OCI-LY1 (cell line): Measurements from ENCODE around the gene UROD.

Experiments used
- H2AFZ ChIP-seq: fragments of 200-600 bp; sonication (generic), shearing (Covaris generic); 2 replicates; pipeline ENCODE4 v1.6.0; 2014; ENCODE audit warnings: antibody characterized with exemption, mild to moderate bottlenecking, low read length
- H3F3A ChIP-seq: fragments of 200-600 bp; sonication (generic), shearing (Covaris generic); 2 replicates; pipeline ENCODE4 v1.6.0; 2014; ENCODE audit warnings: mild to moderate bottlenecking, antibody characterized with exemption, low read length, moderate library complexity; ENCODE audit not compliant: insufficient read depth
- H3K27ac ChIP-seq: fragments of 200-600 bp; sonication (generic); 2 replicates; pipeline ENCODE4 v1.5.1; 2014; ENCODE audit warnings: low read length, mixed run types, mild to moderate bottlenecking, low read depth; ENCODE audit not compliant: poor library complexity, severe bottlenecking
- H3K27me3 ChIP-seq: fragments of 200-600 bp; sonication (generic); 2 replicates; pipeline ENCODE4 v1.6.0; 2014; ENCODE audit warnings: antibody characterized with exemption, mild to moderate bottlenecking, low read length, moderate library complexity; ENCODE audit not compliant: insufficient read depth
- H3K36me3 ChIP-seq: fragments of 200-600 bp; sonication (generic); 2 replicates; pipeline ENCODE4 v1.6.1; 2014; ENCODE audit warnings: mild to moderate bottlenecking, antibody characterized with exemption, low read length, moderate library complexity, mixed read lengths; ENCODE audit not compliant: insufficient read depth
- H3K4me1 ChIP-seq: fragments of 200-600 bp; sonication (generic); 2 replicates; pipeline ENCODE4 v1.5.1; 2014; ENCODE audit warnings: mild to moderate bottlenecking, low read length, moderate library complexity; ENCODE audit not compliant: insufficient read depth, severe bottlenecking
- H3K4me2 ChIP-seq: fragments of 200-600 bp; sonication (generic), shearing (Covaris generic); 2 replicates; pipeline ENCODE4 v1.6.1; 2014; ENCODE audit warnings: low read length
- H3K4me3 ChIP-seq: fragments of 200-600 bp; sonication (generic); 2 replicates; pipeline ENCODE4 v1.5.1; 2014; ENCODE audit warnings: low read length, low read depth, mild to moderate bottlenecking, mixed read lengths; ENCODE audit not compliant: poor library complexity, severe bottlenecking
- H3K79me2 ChIP-seq: fragments of 200-600 bp; shearing (Covaris generic); 2 replicates; pipeline ENCODE4 v1.6.1; 2016; ENCODE audit warnings: mixed run types, low read length, mixed read lengths; ENCODE audit not compliant: insufficient read depth
- H3K9ac ChIP-seq: fragments of 200-600 bp; sonication (generic), shearing (Covaris generic); 2 replicates; pipeline ENCODE4 v1.6.1; 2014; ENCODE audit warnings: mild to moderate bottlenecking, low read length, mixed read lengths
- H3K9me2 ChIP-seq: fragments of 200-600 bp; sonication (generic), shearing (Covaris generic); 2 replicates; pipeline ENCODE4 v1.6.1; 2014; ENCODE audit warnings: low read depth, mild to moderate bottlenecking, low read length, mixed read lengths
- H3K9me3 ChIP-seq: fragments of 200-600 bp; shearing (Covaris generic); 2 replicates; pipeline ENCODE4 v1.6.1; 2014; ENCODE audit warnings: low read length, mixed read lengths
- H4K20me1 ChIP-seq: fragments of 200-600 bp; sonication (generic), shearing (Covaris generic); 2 replicates; pipeline ENCODE4 v1.6.0; 2016; ENCODE audit warnings: mild to moderate bottlenecking, low read length; ENCODE audit not compliant: insufficient read depth
- CTCF ChIP-seq: fragments of 200-600 bp; sonication (generic), shearing (Covaris generic); IDR thresholded peaks from 2 replicates; pipeline ENCODE4 v1.5.1; 2017; ENCODE audit warnings: mild to moderate bottlenecking, antibody characterized with exemption, low read length, moderate library complexity, mixed read lengths
- EZH2 ChIP-seq: fragments of 200-600 bp; sonication (generic), shearing (Covaris generic); IDR thresholded peaks from 2 replicates; pipeline ENCODE4 v1.8.0; 2017; ENCODE audit warnings: borderline replicate concordance, mixed run types, mild to moderate bottlenecking, antibody characterized with exemption, low read length, moderate library complexity, mixed read lengths

Gene UROD

GRCh38 chr1:45038661-45039364, 26.8 kb downstream of the UROD start:
- no peaks in the 10 kb centered on the region for H3F3A ChIP-seq
- no peak overlapping the region for H2AFZ ChIP-seq
- no peak overlapping the region for H3K4me3 ChIP-seq
- peaks cover 6% of the 10 kb centered on the region for H3K4me1 ChIP-seq
- H3K27me3 ChIP-seq, result no peaks in the 10 kb centered on the region
- no peaks in the 10 kb centered on the region for H3K79me2 ChIP-seq
- H4K20me1 ChIP-seq, result no peaks in the 10 kb centered on the region
- no peak overlapping the region for H3K4me2 ChIP-seq
- TF ChIP-seq CTCF, result no peak
- no peak for TF ChIP-seq EZH2
- no peaks in the 10 kb centered on the region for H3K9me2 ChIP-seq
- no peaks in the 10 kb centered on the region for H3K9me3 ChIP-seq
- H3K9ac ChIP-seq, result no peak overlapping the region
- H3K27ac ChIP-seq, result no peak overlapping the region
- no peaks in the 10 kb centered on the region for H3K36me3 ChIP-seq

- H3K9me3 ChIP-seq, result no peaks in the 10 kb centered on the region
- H3K79me2 ChIP-seq, result no peaks in the 10 kb centered on the region
- no peak overlapping the region for H3K9ac ChIP-seq
- H3K27ac ChIP-seq, result no peak overlapping the region
- H4K20me1 ChIP-seq, result no peaks in the 10 kb centered on the region
- H3K36me3 ChIP-seq, result no peaks in the 10 kb centered on the region
- no peak overlapping the region for H3K4me3 ChIP-seq
- no peaks in the 10 kb centered on the region for H3F3A ChIP-seq
- peaks cover 5% of the 10 kb centered on the region for H3K4me1 ChIP-seq
- H3K4me2 ChIP-seq, result no peak overlapping the region
- H2AFZ ChIP-seq, result no peak overlapping the region
- no peak for TF ChIP-seq CTCF
- no peak for TF ChIP-seq EZH2
- H3K9me2 ChIP-seq, result no peaks in the 10 kb centered on the region
- H3K27me3 ChIP-seq, result no peaks in the 10 kb centered on the region
Observed at GRCh38 chr1:45040297-45040696, 28.2 kb downstream of the UROD start.

- H3K9me2 ChIP-seq, result no peaks in the 10 kb centered on the region
- H3K27me3 ChIP-seq, result no peaks in the 10 kb centered on the region
- H3K79me2 ChIP-seq, result no peaks in the 10 kb centered on the region
- H3K4me3 ChIP-seq, result no peak overlapping the region
- H3K9me3 ChIP-seq, result no peaks in the 10 kb centered on the region
- TF ChIP-seq CTCF, result no peak
- TF ChIP-seq EZH2, result no peak
- H3K9ac ChIP-seq, result no peak overlapping the region
- H4K20me1 ChIP-seq, result no peaks in the 10 kb centered on the region
- H3F3A ChIP-seq, result no peaks in the 10 kb centered on the region
- no peaks in the 10 kb centered on the region for H3K36me3 ChIP-seq
- H3K4me1 ChIP-seq, result no peaks in the 10 kb centered on the region
- no peak overlapping the region for H3K27ac ChIP-seq
- H3K4me2 ChIP-seq, result no peak overlapping the region
- H2AFZ ChIP-seq, result no peak overlapping the region
Observed at GRCh38 chr1:45043094-45043493, 31.0 kb downstream of the UROD start.
